ENCODE measurements around the gene STUB1.

STUB1 gene

DNA sequence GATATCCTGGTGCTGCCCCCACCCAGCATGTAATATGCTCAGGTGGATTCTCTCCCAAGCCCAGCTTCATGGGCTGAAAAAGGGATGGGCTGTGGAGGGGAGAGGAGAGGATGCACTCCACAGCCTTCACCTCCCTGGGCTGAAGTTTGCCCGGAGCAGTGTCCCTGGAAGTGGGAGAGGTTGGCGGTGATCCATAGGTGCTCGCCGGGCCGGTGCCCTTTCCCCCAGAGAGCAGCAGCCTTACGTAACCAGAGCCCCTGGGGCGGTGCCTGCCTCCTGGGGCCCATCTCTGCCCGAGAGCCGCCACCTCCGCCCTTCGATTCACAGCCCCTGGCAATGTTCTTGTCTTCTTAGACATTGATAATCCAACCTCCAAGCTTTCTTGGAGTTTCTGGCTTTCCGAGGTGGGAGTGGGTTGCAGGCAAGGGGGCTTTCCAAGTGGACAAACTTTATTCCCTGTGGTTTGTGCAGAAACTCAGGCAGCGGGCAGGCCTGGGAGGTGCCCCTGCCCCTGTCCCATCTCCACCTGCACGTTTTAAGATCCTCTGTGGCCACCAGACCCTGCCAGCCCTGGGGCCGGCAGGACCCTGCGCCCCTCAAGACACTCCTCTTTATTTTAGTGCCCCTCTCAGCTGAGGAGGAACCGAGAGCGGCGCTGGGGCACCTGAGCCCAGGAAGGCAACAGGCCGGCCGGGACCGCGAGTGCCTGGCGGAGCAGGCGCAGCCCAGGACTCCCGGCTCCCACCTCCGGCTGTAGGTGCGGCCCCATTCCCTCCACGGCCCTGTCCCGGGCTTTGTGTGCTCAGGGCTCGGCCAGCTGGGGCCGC is 34.1 kb upstream of the STUB1 start:
- DNase-seq, result no peak

DNA sequence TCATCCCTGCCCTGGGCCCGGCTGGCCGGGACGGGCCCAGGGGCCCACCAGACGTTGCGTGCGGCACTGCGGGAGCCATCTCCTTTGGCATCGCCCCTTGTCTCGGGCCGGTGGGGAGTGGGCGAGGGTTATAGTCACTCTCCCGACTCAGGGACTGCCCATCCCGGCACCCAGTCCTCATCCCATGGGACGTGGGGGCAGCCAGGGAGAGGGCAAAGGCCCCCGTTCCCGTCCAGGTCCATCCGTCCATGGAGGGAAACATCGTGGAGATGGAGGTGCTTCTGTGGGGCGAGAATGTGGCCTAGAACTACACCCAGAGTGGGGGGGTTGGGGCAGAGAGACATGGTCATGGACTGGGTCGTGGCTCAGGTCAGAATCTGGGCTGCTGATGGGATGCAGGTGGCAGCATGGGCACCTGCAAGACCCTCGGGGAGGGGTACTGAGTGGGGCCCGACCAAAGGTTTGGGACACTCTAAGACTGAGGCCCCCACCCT is 33.5 kb upstream of the STUB1 start:
- no peak for DNase-seq

GRCh38 chr16:647173-647902 is 32.9 kb upstream of the STUB1 start:
- no peak for DNase-seq

DNA sequence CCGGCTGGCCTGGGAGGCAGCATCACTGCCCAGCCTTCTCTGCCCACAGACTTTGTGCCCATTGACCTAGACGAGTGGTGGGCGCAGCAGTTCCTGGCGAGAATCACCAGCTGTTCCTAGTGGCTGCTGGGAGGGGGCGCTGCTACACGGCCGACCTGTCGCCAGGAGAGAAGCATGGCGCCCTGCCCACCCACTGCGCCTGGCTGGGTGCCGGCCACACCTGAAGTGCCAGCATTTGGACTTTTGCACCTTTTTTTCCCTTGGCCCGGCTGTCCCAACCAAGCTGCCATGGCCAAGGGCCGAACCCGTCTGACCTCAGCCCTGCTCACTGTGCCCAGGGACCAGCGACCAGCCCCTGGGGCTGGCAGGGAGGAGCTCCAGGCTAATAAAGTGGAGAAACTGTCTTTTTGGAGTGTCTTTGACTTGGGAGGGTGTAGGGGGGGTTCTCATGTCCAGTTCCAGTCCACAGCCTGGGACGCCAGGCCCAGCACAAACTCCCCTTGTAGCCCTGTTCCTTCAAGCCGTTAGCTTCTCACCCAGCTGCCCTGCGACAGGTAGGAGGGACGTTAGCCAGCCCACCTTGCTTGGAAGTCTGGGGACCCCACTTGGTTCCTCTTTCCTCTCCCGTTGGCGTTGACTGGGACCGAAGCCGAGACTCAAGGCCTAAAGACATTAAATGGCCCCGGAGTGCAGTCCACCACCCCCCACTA is 32.0 kb upstream of the STUB1 start:
- no peak for DNase-seq

GRCh38 chr16:648781-649589 is 31.2 kb upstream of the STUB1 start, which contains the start of gene WDR90:
TSS of gene WDR90 (plus strand) at chr16:649365. CDS start at chr16:649417, 52 bp downstream.
- peak; percentile 84 to 85 for DNase-seq

DNA sequence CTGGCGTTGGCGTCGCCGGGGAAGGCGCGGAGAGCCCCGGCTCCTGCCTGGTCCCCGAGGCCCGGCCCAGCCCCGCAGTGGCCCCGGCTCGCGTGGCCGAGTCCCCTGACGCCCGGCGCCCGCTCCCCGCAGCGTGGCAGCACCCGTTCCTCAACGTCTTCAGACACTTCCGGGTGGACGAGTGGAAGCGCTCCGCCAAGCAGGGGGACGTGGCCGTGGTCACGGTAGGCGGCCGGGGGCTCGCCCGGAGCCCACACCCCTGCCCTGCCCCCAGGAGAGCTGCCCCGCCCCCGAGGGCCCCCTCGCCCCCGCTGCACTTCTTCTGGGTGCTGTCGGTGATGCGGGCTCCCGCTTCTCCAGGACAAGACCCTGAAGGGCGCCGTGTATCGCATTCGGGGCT is 30.6 kb upstream of the STUB1 start:
- peak in 1 of 2 donors; percentile 36 for DNase-seq

DNA sequence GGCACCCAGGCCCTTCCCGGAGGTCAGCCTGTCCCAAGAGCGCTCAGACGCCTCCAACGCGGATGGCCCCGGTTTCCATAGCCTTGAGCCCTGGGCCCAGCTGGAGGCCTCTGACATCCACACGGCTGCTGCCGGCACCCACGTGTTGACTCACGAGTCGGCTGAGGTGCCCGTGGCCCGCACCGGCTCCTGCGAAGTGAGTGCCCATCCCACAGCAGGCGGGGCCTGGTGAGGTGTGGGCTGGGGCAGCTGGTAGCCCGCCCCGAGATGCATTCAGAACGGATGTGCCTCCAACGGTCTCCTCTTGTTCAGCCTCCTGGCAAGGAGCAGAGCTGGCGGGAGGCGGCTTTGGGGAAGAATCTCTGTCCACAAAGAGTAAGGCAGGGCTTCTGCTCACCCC is 28.4 kb upstream of the STUB1 start:
- no peak for DNase-seq

DNA sequence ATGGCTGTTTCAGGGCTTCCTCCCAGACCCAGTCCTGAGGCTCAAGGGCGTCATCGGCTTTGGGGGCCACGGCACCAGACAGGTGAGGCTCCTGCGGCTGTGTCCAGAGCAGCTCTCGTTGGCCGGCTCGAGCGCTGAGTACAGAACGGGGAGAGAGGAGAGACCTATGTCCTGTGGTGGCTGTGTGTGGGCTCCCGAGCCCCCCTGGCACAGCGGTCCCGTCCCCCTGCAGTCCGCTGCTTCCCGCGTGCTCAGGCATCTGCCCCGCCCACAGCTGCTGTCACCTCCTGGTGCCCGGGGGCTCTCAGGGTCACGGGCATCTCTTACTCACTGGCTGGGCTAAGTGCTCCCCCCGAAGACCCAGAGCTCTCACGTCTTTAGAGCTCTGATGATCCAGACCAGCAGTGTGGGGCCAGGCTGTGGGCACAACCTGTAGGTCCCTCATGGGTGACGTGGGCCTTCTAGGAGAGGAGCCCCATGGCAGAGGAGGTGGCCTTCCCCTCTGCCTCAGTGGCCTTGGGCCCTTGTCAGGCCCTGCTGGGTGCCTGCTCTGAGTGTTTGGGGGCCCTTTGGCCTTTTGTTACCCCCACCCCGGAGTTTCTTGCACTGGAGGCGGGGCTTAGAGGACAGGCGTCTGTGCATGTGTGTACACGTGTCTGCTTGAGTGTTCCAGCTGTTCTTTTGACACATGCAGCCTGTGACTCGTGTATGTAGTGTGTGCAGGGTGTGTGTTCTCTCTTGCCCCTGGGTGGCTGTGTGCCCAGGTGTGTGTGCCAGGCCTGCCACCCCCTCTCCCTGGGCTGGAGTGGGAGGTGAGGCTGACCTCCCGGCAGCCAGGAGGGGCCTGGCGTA is 27.5 kb upstream of the STUB1 start:
- DNase-seq, result no peak

DNA sequence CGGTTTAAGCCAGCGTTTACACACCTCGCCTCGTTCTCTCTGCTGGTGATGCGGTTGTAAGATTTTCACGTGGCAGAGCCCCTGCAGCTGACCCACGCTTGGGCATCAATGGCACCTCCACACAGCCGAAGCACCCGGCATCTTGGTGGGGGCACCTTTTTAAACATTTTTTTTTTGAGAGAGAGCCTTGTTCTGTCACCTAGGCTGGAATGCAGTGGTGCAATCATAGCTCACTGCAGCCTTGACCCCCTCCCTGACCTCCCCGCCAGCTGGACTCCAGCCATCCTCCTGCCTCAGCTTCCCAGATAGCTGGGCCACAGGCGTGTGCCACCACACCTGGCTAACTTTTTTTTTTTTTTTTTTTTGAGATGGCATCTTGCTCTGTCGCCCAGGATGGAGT is 26.2 kb upstream of the STUB1 start:
- DNase-seq, result no peak

DNA sequence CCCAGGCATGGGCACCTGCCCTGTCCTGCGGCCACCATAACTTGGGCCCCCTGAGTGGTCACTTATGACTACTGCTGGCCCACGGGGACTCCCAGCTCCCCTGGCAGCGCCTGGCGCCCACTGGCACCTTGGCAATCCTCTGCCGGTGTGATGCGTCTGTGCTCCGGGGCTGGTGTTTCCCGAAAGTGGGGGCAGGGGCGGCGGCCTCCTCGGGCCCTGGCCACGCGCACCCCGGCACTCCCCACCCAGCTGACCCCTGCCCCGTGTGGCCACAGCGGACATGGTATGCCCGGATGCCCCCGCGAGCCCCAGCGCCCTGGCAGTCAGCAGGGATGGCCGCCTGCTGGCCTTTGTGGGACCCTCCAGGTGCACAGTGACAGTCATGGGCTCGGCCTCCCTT is 22.7 kb upstream of the STUB1 start:
- no peak for DNase-seq

GRCh38 chr16:658679-659571 is 21.3 kb upstream of the STUB1 start:
- DNase-seq, result no peak

- no peak for DNase-seq
Observed at GRCh38 chr16:659618-660017, 20.6 kb upstream of the STUB1 start.

DNA sequence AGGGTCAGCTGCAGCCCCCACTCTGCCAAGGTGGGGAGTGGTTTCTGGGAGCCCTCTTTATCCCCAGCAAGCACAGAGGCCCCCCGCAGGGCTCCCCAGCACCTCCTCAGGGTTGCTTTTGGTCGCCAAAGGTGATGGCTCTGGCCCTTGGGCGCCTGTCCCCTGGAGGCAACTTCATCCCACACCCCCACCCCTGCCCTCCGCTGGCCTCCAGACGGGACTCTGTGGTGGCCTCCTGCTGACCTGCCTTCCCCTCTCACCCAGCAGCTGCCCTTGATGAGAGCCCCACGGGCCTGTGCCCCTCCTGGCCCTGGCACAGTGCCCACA is 20.1 kb upstream of the STUB1 start:
- no peak for DNase-seq

GRCh38 chr16:660459-661183 is 19.6 kb upstream of the STUB1 start:
- peak in 1 of 2 donors; percentile 66 for DNase-seq

DNA sequence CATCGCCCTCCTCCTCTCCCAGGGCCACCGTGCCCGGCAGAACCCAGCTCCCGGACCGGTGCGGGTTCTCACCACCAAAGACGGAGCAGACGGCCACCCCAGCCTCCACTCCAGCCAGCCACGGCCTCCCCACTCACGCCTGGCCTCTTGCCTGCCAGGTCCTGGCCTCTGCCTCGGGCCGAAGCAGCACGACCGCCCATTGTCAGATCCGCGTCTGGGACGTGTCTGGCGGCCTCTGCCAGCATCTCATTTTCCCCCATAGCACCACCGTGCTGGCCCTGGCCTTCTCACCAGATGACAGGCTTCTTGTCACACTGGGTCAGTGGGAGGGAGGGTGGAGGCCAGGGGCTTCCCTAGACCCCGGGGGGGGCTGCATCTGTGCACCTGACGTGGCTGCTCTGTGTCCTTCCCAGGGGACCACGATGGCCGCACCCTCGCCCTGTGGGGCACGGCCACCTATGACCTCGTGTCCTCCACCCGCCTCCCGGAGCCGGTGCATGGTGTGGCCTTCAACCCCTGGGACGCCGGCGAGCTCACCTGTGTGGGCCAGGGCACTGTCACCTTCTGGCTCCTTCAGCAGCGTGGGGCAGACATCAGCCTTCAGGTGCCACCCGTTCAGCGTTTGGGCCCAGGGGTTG is 18.9 kb upstream of the STUB1 start:
- no peak for DNase-seq

- DNase-seq, result no peak
Observed at GRCh38 chr16:662095-662494, 18.1 kb upstream of the STUB1 start.

- no peak for DNase-seq
Observed at GRCh38 chr16:662597-662996, 17.6 kb upstream of the STUB1 start.

- no peak for DNase-seq
Observed at GRCh38 chr16:666572-666971, 13.6 kb upstream of the STUB1 start.

DNA sequence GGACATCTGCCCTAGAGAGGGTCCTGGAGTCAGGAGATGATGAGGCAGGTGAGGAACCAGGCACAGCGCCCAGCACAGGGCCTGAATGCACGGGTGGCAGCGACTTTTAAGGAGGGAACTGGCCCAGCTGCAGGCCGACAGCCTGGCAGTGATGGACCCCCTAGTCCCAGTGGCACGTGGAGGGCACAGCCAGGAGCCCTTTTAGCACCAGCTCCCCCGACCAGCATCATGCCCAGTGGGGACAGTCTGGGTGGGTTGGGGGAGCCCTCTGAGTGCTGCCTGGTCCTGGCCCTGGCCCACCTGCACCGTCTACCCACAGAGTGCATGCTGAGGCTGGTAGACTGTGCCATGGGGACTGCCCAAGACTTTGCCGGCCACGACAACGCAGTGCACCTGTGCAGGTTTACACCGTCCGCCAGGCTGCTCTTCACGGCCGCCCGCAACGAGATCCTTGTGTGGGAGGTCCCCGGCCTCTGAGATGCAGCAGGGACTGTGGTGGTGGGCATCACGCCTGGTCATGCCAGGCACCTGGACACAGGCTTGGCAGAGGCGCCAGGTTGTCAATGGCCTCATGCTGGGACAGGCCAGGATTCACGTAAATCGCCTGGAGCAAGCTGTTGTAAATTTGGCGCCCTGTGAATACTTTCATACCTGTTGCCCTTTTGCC is 13.0 kb upstream of the STUB1 start:
- no peak for DNase-seq

Measured in bone marrow (tissue), 2 donors.